ENCODE measurements around the gene LGALS7.
"Not testable (repeated sequence)": the region's sequence is repeated elsewhere in the genome, so short reads cannot be mapped to it uniquely, and the experiment has no call there.

Gene LGALS7

DNA sequence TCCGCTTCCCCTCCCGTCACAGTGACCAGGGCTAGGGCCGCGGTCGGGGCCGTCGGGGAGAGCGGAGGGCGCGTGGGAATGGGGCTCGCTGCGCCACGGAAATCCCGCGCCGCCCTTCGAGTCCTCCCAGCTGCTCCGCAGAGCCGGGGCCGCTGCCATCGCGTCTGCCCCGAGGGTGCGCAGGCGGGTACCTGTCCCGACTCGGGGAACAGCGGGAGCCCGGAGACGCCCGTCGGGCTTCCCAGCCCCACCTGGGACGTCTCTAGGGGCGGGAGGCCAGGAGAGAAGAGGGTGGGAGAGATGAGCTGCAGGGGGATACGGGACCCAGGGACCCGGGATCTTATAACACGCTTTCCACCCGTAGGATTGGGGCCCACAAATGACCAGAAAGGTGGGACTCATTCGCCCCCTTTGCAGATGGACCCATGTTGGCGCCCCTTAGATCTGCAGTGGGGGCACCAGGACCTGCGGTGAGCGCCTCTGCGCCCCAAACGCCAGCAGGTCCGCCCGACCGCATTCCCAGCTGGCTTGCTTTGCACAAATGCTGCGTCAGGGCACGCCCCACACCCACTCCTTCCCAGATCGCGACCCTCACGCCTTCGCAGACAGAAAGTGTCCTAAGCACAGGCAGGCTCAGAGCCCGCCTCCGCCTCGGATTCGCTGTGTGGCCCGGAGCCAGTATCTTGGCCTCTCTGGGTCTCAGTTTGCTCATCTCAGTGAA is 2.9 kb downstream of the LGALS7 start:
- not testable (repeated sequence) for DNase-seq

GRCh38 chr19:38769635-38770211 is 3.6 kb downstream of the LGALS7 start:
- DNase-seq = peak; percentile 93

DNA sequence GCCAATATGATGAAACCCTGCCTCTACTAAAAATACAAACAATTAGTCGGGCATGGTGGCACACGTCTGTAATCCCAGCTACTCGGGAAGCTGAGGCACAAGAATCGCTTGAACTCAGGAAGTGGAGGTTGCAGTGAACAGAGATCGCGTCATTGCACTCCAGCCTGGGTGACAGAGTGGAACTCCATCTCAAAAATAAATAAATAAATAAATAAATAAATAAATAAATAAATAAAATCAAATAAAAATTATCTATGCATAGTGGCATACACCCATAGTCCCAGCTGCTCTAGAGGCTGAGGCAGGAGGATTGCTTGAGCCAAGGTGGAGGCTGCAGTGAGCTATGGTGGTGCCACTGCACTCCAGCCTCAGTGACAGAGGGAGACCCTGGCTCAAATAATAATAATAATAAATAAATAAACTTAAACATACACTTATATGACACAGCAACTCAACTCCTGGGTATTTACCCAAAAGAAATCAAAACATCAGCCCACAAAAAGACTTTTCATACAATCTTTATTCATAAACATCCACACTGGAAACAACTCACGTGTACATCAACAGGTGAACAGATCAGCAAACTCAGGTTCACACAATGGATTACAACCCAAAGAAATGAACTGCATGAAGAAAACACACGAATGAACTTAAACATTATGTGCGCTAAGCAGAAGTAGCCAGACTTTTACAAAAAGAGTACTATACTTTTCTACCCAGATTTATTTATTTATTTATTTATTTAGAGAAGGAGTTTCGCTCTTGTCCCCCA is 6.9 kb downstream of the LGALS7 start:
- no peak for DNase-seq

GRCh38 chr19:38765214-38765613 is 8.1 kb downstream of the LGALS7 start:
- no peak for DNase-seq

DNA sequence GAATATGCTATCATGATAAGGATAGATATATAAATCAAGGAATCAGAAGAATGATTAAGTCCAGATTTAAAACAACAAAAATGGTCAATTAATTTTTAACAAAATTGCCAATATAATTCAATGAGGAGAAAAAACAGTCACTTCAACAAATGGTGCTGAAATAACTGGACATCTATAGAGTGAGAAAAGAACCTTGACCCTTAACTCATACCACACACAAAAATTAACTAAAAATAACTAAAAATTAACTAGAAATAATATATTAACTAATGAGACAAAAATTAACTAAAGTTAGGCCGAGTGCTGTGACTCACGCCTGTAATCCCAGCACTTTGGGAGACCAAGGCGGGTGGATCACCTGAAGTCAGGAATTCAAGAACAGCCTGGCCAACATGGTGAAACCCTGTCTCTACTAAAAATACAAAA is 9.5 kb downstream of the LGALS7 start:
- no peak for DNase-seq

GRCh38 chr19:38761884-38762389 is 11.4 kb downstream of the LGALS7 start:
- not testable (repeated sequence) for DNase-seq

DNA sequence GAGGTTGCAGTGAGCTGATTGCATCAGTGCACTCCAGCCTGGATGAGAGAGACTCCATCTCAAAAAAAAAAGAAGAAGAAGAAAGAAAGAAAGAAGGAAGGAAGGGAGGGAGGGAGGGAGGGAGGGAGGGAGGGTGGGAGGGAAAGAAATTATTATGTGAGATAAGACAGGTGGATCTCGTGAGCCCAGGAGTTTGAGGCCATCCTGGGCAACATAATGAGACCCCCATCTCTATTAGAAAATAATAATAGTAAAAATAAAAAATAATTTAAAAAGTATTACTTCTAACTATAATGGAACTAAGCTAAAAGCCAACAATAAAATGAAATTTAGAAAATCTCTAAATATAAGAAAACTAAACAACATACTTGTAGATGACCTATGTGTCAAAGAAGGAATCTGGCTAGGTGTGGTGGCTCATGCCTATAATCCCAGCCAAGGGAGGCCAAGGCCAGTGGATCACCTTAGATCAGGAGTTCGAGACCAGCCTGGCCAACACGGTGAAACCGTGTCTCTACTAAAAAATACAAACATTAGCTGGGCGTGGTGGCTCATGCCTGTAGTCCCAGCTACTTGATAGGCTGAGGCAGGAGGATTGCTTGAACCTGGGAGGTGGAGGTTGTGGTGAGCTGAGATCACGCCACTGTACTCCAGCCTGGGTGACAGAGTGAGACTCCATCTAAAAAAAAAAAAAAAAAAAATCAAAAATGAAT is 12.4 kb downstream of the LGALS7 start:
- not testable (repeated sequence) for DNase-seq

- no peak for DNase-seq
These were observed 13.7 kb downstream of the LGALS7 start for GRCh38 chr19:38759590-38760003.

DNA sequence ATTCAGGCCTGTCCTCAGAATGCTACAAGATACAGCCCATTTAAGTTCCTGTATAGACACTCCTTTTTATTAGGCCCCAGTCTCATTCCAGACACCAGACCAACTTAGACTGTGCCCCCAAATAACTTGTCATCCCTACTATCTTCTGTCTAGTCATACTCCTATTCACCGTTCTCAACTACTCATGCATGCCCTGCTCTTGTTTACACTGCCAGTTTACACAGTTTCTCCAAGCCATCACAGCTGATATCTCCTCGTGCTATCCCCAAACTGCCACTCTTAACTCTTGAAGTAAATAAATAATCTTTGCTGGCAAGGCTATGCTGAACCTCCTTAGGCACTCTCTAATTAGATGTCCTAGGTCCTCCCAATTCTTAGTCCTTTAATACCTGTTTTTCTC is 19.1 kb downstream of the LGALS7 start:
- DNase-seq = not testable (repeated sequence)

DNA sequence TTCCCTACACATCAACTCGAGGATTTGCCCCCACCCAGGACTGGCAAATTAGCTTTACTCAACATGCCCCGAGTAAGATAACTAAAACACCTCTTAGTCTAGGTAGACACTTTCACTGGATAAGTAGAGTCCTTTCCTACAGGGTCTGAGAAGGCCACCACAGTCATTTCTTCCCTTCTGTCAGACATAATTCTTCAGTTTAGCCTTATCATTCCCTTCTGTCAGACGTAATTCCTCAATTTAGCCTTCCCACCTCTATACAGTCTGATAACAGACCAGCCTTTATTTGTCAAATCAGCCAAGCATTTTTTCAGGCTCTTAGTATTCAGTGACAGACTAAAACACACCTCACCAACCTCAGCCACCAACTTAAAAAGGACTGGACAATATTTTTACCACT is 19.5 kb downstream of the LGALS7 start:
- not testable (repeated sequence) for DNase-seq

GRCh38 chr19:38745316-38745715 is 28.0 kb downstream of the LGALS7 start:
- no peak for DNase-seq

DNA sequence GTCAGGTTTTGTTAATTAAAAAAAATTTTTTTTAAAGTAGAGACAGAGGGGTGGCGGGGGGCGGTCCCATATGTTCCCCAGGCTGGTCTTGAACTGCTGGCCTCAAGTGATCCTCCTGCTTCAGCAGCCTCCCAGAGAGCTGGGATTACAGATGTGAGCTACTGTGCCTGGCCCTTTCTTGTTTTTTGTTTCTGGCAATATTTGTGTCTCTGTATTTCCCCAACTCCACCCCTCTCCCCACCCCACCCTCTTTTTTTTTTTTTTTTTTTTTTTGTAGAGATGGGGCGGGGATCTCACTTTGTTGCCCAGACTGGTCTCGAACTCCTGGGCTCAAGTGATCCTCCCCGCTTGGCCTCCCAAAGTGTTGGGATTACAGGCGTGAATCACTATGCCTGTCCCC is 28.4 kb downstream of the LGALS7 start:
- DNase-seq = no peak

DNA sequence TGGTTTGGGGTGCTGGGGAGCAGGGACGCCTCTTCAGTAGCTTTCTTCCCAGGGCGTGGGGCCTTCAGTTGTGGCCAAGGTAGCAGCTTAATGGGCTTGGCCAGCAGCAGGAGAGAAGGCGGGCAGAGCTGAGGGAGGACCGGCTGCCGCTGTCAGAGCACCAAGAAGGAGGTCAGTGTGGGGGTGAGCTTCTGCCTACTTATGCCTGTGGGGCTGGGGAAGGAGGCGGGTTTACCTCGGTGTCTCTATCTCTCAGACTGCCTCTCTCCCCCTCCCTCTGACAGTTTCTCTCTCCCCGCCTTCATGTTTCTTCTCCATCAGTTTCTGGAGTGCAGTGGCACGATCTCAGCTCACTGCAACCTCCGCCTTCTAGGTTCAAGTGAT is 29.0 kb downstream of the LGALS7 start, which contains the start of gene CAPN12:
CAPN12 (minus strand) TSS at position 177 of the 384 bp plus-strand sequence. CDS start 309 bp downstream, outside the sequence.
- DNase-seq = no peak

DNA sequence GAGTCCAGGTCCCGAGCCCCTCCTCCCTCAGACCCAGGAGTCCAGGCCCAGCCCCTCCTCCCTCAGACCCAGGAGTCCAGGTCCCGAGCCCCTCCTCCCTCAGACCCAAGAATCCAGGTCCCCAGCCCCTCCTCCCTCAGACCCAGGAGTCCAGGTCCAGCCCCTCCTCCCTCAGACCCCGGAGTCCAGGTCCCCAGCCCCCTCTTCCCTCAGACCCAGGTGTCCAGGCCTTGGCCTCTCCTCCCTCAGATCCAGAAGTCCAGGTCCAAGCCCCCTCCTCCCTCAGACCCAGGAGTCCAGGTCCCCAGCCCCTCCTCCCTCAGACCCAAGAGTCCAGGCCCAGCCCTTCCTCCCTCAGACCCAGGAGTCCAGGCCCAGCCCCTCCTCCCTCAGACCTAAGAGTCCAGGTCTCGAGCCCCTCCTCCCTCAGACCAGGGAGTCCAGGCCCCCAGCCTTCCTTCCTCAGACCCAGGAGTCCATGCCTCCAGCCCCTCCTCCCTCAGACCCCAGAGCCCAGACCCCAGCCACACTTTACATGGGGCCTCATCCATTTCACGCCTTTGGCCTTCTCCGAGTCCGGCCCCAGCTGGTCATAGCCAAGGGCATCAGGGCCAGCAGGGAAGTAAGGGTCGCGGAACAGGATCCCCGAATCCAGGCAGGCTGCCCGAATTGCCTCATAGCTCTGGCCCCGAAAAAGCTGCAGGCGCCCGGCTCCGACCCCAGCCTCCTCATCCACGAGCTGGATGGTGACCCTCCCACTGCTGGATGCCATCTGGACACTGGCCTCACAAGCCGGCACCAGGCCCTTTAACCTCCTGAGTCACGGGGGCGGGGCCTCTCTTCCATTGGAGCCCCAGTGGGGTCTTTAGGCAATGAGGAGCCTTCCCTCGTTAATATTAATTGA is 29.7 kb downstream of the LGALS7 start:
- DNase-seq = no peak

GRCh38 chr19:38742906-38743305 is 30.4 kb downstream of the LGALS7 start:
- DNase-seq = no peak

- DNase-seq = no peak
These were observed 31.0 kb downstream of the LGALS7 start for GRCh38 chr19:38742296-38742695.

DNA sequence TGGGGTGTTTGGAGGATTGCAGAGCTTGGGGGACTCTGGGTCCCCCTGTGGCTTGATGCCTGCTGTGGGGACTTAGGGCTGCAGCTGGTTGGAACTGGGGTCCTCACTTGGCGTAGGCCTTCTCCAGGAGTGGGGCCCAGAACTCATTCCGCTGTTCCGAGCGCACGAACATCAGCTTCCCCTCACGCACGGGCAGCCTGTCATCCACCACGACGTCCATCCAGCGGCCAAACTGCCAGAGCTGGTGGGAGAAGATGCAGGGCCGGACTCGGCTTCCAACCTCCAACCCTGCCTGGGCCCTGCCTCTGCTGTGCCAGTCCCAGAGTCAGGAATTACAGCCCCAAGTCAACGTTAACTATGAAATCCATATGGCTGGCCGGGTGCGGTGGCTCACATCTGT is 31.6 kb downstream of the LGALS7 start:
- no peak for DNase-seq

GRCh38 chr19:38740932-38741331 is 32.4 kb downstream of the LGALS7 start:
- no peak for DNase-seq

- DNase-seq = no peak
These were observed 33.1 kb downstream of the LGALS7 start for GRCh38 chr19:38740257-38740592.

GRCh38 chr19:38739440-38740256 is 33.7 kb downstream of the LGALS7 start:
- DNase-seq = no peak
